ENCODE measurements around the gene USP11.

USP11 gene

GRCh38 chrX:47224266-47224895 lies 8.4 kb upstream of the USP11 start:
- DNase-seq (ENCODE audit: low read depth, low spot score) = no peak

GRCh38 chrX:47224896-47225290 lies 7.9 kb upstream of the USP11 start:
- DNase-seq (ENCODE audit: low read depth, low spot score) = no peak

DNA sequence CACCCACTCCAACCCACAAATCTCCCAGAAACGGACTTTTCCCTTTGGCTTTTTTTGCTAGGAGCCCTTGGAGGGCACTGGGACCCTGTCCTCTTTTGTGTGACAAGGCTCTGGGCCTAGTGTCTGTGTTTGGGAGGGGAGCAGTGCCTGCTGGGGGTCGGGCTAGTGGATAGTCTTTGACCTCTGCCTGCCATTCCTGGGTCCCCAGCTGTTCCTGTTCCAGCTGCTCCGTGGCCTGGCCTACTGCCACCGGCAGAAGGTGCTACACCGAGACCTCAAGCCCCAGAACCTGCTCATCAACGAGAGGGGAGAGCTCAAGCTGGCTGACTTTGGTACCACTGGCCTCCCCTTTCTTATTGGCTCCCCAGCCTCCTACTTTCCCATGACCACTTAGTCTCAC lies 6.7 kb upstream of the USP11 start:
- no peak for DNase-seq (ENCODE audit: low read depth, low spot score)

DNA sequence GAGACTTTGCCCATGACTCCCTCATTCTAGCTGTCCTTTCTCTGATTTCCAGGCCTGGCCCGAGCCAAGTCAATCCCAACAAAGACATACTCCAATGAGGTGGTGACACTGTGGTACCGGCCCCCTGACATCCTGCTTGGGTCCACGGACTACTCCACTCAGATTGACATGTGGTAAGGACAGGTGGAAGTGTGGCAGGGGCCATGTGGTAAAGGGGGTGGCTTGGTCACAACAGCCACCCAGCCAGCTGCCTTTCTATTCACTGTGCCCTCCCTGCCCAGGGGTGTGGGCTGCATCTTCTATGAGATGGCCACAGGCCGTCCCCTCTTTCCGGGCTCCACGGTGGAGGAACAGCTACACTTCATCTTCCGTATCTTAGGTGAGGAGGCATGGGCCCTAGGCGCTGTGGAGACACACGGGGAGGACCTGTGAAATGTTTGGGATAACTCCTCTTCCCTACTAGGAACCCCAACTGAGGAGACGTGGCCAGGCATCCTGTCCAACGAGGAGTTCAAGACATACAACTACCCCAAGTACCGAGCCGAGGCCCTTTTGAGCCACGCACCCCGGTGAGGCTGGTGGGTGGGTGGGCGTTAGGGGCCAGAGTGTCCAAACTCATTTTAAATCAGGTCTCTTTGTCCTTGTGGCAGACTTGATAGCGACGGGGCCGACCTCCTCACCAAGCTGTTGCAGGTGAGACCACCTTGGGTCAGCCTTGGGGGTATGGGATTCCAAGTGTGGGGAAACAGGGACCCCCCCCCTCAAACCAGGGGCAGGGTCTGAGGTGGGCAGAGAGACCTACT lies 6.1 kb upstream of the USP11 start:
- DNase-seq (ENCODE audit: low read depth, low spot score) = no peak

- DNase-seq (ENCODE audit: low read depth, low spot score) = no peak
These were observed 5.5 kb upstream of the USP11 start for GRCh38 chrX:47227334-47227583.

DNA sequence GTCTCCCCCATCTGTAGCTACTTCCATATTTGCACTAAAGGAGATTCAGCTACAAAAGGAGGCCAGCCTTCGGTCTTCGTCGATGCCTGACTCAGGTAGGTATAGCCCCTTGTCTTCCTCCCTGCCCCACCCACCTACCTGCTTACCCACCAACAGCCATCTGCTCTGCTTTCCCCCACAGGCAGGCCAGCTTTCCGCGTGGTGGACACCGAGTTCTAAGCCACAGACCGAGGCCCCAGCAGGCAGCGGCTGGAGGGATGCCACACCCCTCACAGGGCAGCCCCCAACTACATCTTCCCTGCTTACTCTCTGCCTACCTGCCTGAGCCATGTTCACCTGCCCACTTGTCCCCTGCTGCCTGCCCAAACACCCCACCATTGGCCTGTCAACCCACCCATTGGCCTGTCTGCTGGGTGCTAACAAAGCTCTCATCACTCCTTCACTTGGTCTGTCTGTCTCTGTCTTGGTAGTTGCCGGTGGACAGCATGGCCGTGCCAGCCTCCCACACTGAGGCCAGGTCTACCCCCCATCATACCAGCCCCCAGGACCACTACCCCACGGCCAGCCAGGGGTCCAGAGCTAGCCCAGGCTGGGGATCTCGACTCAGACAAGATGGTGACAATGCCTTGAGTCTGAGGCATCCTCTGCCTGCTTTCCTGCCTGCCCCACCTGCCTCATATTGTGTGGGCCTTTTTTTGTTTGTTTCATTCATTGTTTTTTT lies 4.1 kb upstream of the USP11 start:
- DNase-seq (ENCODE audit: low read depth, low spot score) = no peak

DNA sequence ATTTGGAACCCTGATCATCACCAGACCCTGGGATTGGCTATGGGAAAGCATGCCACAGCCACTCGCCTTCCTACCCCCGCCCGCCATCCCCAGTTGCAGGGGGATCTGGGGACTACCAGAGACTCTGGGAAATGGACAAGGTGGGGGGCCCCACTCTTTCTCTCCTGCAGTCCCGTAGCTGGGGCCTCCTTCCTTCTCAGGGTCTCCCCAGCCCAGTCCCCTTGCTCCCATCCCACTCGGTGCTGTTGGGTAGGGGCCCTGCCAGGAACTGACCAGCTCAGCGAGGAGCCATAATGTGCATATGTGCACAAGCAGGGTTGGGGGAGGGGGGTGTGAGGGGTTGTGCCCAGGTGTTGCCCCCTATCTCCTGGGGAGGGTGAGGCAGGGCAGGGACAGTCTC lies 3.4 kb upstream of the USP11 start:
- DNase-seq (ENCODE audit: low read depth, low spot score) = no peak

- DNase-seq (ENCODE audit: low read depth, low spot score) = no peak
These were observed 2.5 kb upstream of the USP11 start for GRCh38 chrX:47230136-47230868.

DNA sequence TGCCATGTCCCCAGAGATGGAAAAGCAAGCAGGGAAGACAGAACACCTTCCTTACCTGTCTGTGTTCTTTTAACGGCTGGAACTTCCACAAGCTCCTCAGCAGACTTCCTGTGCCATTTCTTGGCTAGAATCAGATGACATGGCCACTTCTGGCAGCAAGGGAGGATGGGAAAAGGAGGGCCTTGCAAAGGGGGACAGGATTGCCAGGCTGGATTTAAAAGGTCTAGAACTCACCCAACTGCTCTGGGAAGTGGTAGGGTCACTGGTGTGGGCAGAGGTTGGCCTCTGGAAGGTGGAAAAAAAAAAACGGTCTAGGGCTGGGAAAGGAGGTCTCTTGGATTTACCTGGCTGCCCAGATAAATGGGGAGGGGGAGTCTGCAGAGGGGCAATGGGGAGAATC lies 1.6 kb upstream of the USP11 start:
- no peak for DNase-seq (ENCODE audit: low read depth, low spot score)

- no peak for DNase-seq (ENCODE audit: low read depth, low spot score)
These were observed 509 bp upstream of the USP11 start for GRCh38 chrX:47232197-47232802.

GRCh38 chrX:47233333-47234113 lies 714 bp downstream of the USP11 start:
- peak; percentile 92 for DNase-seq (ENCODE audit: low read depth, low spot score)

- no peak for DNase-seq (ENCODE audit: low read depth, low spot score)
These were observed 1.8 kb downstream of the USP11 start for GRCh38 chrX:47234583-47234982.

- no peak for DNase-seq (ENCODE audit: low read depth, low spot score)
These were observed 2.9 kb downstream of the USP11 start for GRCh38 chrX:47235691-47236103.

DNA sequence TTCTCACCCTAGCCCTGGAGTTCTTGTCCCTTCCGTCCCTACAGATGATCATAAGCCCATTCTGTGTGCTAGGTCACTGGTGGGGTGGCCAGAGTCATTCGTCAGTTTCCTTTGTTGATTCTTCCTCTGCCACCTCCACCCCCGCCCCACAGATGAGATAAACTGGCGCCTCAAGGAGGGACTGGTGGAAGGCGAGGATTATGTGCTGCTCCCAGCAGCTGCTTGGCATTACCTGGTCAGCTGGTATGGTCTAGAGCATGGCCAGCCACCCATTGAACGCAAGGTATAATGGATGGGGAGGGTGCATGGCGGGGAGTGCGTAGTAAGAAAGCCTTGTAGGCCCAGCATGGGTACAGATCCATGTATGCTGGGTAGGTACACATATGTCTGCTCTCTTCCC lies 6.4 kb downstream of the USP11 start:
- DNase-seq (ENCODE audit: low read depth, low spot score) = no peak

DNA sequence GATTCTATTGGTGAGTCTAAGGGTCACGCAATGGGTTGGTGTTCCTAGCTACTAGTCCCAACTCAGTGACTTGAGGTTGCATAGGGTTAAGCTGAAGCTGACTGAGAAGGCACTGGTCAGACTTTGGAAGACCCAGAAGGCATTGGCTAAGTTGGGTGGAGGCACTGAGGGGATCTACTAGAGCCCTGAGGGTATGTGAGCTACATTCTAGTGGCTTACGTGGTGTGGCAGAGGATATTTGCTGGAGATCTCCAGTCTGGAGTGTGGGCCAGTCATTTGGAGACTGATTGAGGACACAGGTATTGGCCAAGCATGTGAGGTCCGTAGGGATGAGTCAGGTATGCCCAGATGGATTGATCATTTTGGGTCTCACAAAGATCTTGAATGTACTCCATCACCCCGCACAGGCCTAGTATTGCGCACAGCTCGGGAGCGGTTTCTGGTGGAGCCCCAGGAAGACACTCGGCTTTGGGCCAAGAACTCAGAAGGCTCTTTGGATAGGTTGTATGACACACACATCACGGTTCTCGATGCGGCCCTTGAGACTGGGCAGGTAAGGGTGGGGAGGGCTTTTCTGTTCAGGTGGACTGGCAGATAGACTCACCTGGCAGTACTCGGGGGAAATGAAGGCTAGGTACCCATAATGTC lies 7.2 kb downstream of the USP11 start:
- no peak for DNase-seq (ENCODE audit: low read depth, low spot score)

DNA sequence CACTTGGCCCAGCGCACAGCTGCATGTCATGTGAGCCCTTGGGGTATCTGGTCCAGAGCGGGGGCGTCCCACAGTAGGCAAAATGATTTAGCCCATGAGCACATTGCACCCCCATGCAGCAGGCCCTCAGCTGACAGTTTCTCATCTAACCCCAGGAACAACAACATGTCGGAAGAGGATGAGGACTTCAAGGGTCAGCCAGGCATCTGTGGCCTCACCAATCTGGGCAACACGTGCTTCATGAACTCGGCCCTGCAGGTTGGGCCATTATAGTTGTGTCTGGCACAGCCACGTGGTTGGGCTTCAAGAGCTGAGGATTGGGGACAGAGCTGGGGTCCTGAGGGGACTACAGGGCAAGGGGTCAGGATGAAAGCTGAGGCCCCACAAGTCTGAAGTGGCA lies 7.8 kb downstream of the USP11 start:
- no peak for DNase-seq (ENCODE audit: low read depth, low spot score)

- DNase-seq (ENCODE audit: low read depth, low spot score) = no peak
These were observed 8.6 kb downstream of the USP11 start for GRCh38 chrX:47241201-47242011.

DNA sequence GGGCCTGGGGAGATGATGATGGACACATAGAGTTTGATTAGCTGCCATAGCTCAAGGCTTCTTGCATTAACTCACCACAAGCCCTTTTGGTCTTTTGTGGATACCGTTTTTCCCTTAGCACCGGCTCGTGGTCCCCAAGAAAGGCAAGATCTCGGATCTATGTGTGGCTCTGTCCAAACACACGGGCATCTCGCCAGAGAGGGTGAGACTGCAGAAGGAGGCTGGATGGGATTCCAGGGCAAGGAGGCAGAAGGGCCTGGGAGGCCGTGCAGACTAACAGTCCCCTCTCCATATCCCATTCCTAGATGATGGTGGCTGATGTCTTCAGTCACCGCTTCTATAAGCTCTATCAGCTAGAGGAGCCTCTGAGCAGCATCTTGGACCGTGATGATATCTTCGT lies 9.5 kb downstream of the USP11 start:
- no peak for DNase-seq (ENCODE audit: low read depth, low spot score)

DNA sequence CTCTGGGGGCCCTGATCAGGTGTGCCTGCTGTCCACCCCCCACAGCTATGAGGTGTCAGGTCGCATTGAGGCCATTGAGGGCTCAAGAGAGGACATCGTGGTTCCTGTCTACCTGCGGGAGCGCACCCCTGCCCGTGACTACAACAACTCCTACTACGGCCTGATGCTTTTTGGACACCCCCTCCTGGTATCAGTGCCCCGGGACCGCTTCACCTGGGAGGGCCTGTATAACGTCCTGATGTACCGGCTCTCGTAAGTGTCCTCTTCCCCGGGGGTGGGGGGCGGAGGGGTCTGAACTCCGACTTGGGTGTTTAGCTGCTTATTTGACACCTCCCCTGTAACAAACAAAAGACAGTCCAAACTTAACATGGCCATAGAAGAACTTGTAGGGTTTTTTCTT lies 10.5 kb downstream of the USP11 start:
- DNase-seq (ENCODE audit: low read depth, low spot score) = no peak

DNA sequence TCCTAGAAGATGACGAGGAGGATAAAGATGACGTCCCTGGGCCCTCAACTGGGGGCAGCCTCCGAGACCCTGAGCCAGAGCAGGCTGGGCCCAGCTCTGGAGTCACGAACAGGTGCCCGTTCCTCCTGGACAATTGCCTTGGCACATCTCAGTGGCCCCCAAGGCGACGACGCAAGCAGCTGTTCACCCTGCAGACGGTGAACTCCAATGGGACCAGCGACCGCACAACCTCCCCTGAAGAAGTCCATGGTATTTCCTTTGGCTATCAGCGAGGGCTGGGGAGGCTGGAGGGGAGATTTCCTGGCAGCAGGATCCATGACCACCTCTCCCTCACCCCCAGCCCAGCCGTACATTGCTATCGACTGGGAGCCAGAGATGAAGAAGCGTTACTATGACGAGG lies 11.9 kb downstream of the USP11 start:
- DNase-seq (ENCODE audit: low read depth, low spot score) = no peak
